A673 (cell line): Measurements from ENCODE around the gene FEM1A. TPM values are rescaled to one million over a fixed set of nuclear protein-coding genes. Genes with fewer than 3 reads are reported as not detected.
"Not testable (repeated sequence)": the region's sequence is repeated elsewhere in the genome, so short reads cannot be mapped to it uniquely, and the experiment has no call there.

ENCODE experiments used
- BruUV-seq: library from RNA; stranded (reverse); fragments of 400-500 nt; replicated peaks from 2 replicates; lab custom pipeline; 2021; lab: Mats Ljungman, UMichigan
- CTCF ChIA-PET: fragments of 300-600 bp; sonication (Branson Sonifier 250); formaldehyde crosslinking; loops from one replicate; lab custom pipeline; 2022; ENCODE audit warnings: antibody characterized with exemption; lab: Charles Lee
- POLR2A ChIA-PET: fragments of 300-600 bp; sonication (Branson Sonifier 250); formaldehyde crosslinking; loops from one replicate; lab custom pipeline; 2022; ENCODE audit warnings: antibody characterized with exemption; ENCODE audit not compliant: low non-redundant PET; lab: Charles Lee
- DNase-seq: peaks from one replicate; pipeline ENCODE4 v3.0.0-alpha.2; 2015; ENCODE audit warnings: low spot score
- H3K27ac ChIP-seq: fragments of 200-600 bp; sonication (generic); 2 replicates; pipeline ENCODE4 v1.5.1; 2016; ENCODE audit warnings: mixed run types, low read depth, mild to moderate bottlenecking, mixed read lengths, antibody characterized with exemption, low read length; ENCODE audit not compliant: poor library complexity, severe bottlenecking
- H3K27me3 ChIP-seq: fragments of 200-600 bp; sonication (generic); replicated peaks from 2 replicates; pipeline ENCODE4 v1.6.1; 2017; ENCODE audit warnings: mixed run types, low read depth, mild to moderate bottlenecking, mixed read lengths, antibody characterized with exemption, low read length; ENCODE audit not compliant: insufficient read depth, poor library complexity
- H3K36me3 ChIP-seq: fragments of 200-600 bp; sonication (generic); 2 replicates; pipeline ENCODE4 v1.6.1; 2016; ENCODE audit warnings: mixed run types, mild to moderate bottlenecking, mixed read lengths, antibody characterized with exemption, low read length; ENCODE audit not compliant: insufficient read depth, poor library complexity, severe bottlenecking
- H3K4me1 ChIP-seq: fragments of 200-600 bp; sonication (generic); 2 replicates; pipeline ENCODE4 v1.6.1; 2017; ENCODE audit warnings: mixed run types, mild to moderate bottlenecking, mixed read lengths, antibody characterized with exemption, low read length; ENCODE audit not compliant: insufficient read depth, poor library complexity, severe bottlenecking
- H3K4me3 ChIP-seq: fragments of 200-600 bp; sonication (generic); 2 replicates; pipeline ENCODE4 v1.5.1; 2016; ENCODE audit warnings: low read depth, mixed run types, mild to moderate bottlenecking, mixed read lengths, low read length; ENCODE audit not compliant: poor library complexity, severe bottlenecking
- H3K9me3 ChIP-seq: fragments of 200-600 bp; sonication (generic); 2 replicates; pipeline ENCODE4 v1.6.1; 2016; ENCODE audit warnings: mixed run types, low read depth, mild to moderate bottlenecking, mixed read lengths, antibody characterized with exemption, low read length; ENCODE audit not compliant: poor library complexity, severe bottlenecking
- CTCF ChIP-seq: fragments of 300-800, 200-600 bp; sonication (generic); conservative IDR thresholded peaks from 2 replicates; pipeline ENCODE4 v1.5.1; 2017; ENCODE audit warnings: low read depth, mild to moderate bottlenecking, antibody characterized with exemption, low read length, moderate library complexity, mixed read lengths
- EZH2 ChIP-seq: fragments of 200-600 bp; sonication (generic); IDR thresholded peaks from 2 replicates; pipeline ENCODE4 v1.6.1; 2017; ENCODE audit warnings: borderline replicate concordance, low read depth, mild to moderate bottlenecking, mixed read lengths, antibody characterized with exemption, low read length; ENCODE audit not compliant: poor library complexity, severe bottlenecking
- intact Hi-C: fragments of 100-400 bp; cut with micrococcal nuclease; formaldehyde crosslinking; loops from one replicate; pipeline ENCODE4 v1.10.0; 2022; ENCODE audit not compliant: unreplicated experiment
- total RNA-seq: library from RNA; stranded (reverse); gene quantifications from 2 replicates; pipeline ENCODE4 v1.2.3, GENCODE V29; 2021

FEM1A gene
- total RNA-seq, 1 experiment from 2014 or later, result 18.9 TPM

DNA sequence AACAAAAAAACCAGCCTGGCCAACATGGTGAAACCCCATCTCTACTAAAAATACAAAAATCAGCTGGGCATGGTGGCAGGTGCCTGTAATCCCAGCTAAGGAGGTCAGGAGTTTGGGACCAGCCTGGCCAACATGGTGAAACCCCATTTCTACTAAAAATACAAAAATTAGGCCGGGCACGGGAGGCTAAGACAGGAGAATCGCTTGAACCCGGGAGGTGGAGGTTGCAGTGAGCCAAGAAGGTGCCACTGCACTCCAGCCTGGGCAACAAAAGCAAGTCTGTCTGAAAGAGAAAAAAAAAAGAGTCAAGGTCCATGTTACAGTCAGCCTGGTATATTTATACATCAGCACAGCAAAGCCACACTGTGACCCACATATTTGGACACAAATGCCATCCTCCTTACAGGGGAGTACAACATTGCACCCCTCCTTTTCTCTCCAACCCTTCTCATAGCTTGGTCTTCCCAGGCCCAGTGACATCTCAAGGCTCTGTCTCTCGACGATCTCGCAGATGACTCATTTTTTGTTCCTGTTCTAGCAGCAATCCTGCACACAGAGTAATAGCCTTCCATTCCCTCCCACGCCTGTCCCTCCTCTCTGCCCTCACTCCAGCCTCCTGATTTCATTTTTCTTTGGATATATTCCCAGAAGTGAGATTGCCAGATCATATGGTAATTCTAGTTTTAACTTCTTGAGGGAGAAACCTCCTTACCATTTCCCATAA lies 46.9 kb upstream of the FEM1A start:
- H3K27ac ChIP-seq, result no peak overlapping the region
- peaks cover 10% of the 10 kb centered on the region for H3K4me1 ChIP-seq
- H3K36me3 ChIP-seq, result no peaks in the 10 kb centered on the region
- H3K4me3 ChIP-seq, result no peak overlapping the region
- no peaks in the 10 kb centered on the region for H3K27me3 ChIP-seq
- H3K9me3 ChIP-seq, result no peaks in the 10 kb centered on the region
- ChIA-PET CTCF (interaction anchor here (1.9 kb wide), 1 partner anchor 47 kb away, joined by 7 read pairs; the partner anchor contains the start of gene FEM1A), POLR2A (no interaction called here)
- intact Hi-C loops, result no loop called here
- DNase-seq, result peak; percentile 64
- BruUV-seq, result no TSS peak
- no peak for TF ChIP-seq CTCF
- TF ChIP-seq EZH2, result no peak

- H3K4me1 ChIP-seq, H3K4me3 ChIP-seq, H3K9me3 ChIP-seq, BruUV-seq, H3K27ac ChIP-seq, H3K36me3 ChIP-seq, H3K27me3 ChIP-seq, intact Hi-C loops, DNase-seq, POLR2A ChIA-PET: not testable (repeated sequence)
- CTCF ChIA-PET, result interaction anchor here (0.7 to 1.9 kb wide), 2 partner anchors 46 to 473 kb away, joined by 7 read pairs; partner anchors contain the start of gene FEM1A
Observed at GRCh38 chr19:4745175-4745574, 46.4 kb upstream of the FEM1A start.

- intact Hi-C loops, result no loop called here
- no peaks in the 10 kb centered on the region for H3K9me3 ChIP-seq
- no peak overlapping the region for H3K4me3 ChIP-seq
- no TSS peak for BruUV-seq
- TF ChIP-seq CTCF (no peak), EZH2 (no peak)
- POLR2A ChIA-PET, result no interaction called here
- DNase-seq, result no peak
- no peaks in the 10 kb centered on the region for H3K36me3 ChIP-seq
- no peaks in the 10 kb centered on the region for H3K27me3 ChIP-seq
- H3K27ac ChIP-seq, result no peak overlapping the region
- CTCF ChIA-PET, result interaction anchor here (0.7 kb wide), 1 partner anchor 474 kb away, joined by 7 read pairs; no protein-coding TSS in a partner anchor
- peaks cover 10% of the 10 kb centered on the region for H3K4me1 ChIP-seq
Observed at GRCh38 chr19:4745986-4746385, 45.5 kb upstream of the FEM1A start.
